Measurements from ENCODE around the gene GPR22. TPM values are rescaled to one million over a fixed set of nuclear protein-coding genes. Genes with fewer than 3 reads are reported as not detected.

GPR22 gene
- total RNA-seq, 6 donors from 2014 or later = not detected

DNA sequence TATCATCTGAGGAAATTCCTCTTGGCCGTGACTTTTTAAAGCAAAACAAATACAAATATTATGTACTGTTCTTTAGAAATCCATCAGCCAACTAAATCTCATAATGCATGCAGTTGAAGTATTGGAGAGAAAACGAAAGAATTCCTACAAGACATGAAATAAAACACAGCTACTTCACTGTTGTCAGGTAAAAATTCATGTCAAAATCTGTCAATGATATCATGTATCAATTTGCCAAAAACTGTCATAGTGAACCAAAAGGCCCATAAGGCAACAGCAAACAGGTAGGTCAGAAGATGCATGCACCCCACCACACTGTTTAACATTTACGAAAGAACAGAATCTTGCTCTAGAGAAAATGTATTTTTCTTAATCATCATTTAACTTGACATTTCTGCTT lies 2.3 kb downstream of the GPR22 start:
- Histone ChIP-seq H3K4me1 (peaks cover 0 to 3% (median 0%) of the 10 kb centered on the region in 4 donors), H3K4me3 (no peak overlapping the region), H3K9me3 (no peaks in the 10 kb centered on the region), H3K27ac (no peak overlapping the region), H3K27me3 (no peaks in the 10 kb centered on the region), H3K36me3 (no peaks in the 10 kb centered on the region)
- DNase-seq (no peak), ATAC-seq (ENCODE audit: low FRiP score in 2 of 2) (no peak)
- TF ChIP-seq POLR2A (IDR thresholded peaks at IDR 0.05) (no peak), EP300 (IDR thresholded peaks at IDR 0.05) (no peak)
- 70 to 79% methylated on average over 3 of the region's 3 CpGs for WGBS, 2 donors

DNA sequence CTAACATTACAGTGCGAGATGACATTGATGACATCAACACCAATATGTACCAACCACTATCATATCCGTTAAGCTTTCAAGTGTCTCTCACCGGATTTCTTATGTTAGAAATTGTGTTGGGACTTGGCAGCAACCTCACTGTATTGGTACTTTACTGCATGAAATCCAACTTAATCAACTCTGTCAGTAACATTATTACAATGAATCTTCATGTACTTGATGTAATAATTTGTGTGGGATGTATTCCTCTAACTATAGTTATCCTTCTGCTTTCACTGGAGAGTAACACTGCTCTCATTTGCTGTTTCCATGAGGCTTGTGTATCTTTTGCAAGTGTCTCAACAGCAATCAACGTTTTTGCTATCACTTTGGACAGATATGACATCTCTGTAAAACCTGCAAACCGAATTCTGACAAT lies 4.3 kb downstream of the GPR22 start:
- no peak overlapping the region for H3K27ac ChIP-seq

DNA sequence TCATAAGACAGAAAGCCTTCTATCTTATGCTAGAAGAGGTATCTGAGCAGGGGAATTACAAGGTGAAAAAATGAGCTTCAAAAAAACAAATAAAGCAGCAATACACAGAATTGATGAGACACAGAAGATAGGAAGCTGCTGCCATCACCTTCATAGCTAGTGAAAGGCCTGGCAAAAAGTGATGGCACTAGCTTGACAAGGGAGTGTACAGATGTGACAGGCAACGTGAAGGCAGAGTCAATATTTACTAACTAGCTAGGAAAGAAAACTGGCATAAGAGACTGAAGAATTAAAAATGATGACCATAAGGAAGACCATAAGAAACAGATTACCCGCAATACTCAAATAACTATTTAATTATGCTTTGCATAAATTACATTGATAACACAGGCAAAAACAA lies 9.4 kb downstream of the GPR22 start:
- TF ChIP-seq, protein P1, sequence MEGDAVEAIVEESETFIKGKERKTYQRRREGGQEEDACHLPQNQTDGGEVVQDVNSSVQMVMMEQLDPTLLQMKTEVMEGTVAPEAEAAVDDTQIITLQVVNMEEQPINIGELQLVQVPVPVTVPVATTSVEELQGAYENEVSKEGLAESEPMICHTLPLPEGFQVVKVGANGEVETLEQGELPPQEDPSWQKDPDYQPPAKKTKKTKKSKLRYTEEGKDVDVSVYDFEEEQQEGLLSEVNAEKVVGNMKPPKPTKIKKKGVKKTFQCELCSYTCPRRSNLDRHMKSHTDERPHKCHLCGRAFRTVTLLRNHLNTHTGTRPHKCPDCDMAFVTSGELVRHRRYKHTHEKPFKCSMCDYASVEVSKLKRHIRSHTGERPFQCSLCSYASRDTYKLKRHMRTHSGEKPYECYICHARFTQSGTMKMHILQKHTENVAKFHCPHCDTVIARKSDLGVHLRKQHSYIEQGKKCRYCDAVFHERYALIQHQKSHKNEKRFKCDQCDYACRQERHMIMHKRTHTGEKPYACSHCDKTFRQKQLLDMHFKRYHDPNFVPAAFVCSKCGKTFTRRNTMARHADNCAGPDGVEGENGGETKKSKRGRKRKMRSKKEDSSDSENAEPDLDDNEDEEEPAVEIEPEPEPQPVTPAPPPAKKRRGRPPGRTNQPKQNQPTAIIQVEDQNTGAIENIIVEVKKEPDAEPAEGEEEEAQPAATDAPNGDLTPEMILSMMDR (IDR thresholded peaks at IDR 0.05) = no peak
- TF ChIP-seq POLR2AphosphoS5 (IDR thresholded peaks at IDR 0.05) (no peak), EP300 (IDR thresholded peaks at IDR 0.05) (no peak), POLR2A (IDR thresholded peaks at IDR 0.05) (no peak)
- DNase-seq = no peak
- no peaks in the 10 kb centered on the region for H3K4me1 ChIP-seq
- H3K27ac ChIP-seq = no peak overlapping the region
- WGBS, 2 donors = 75 to 87% methylated on average over 2 of the region's 2 CpGs
- H3K9me3 ChIP-seq = no peaks in the 10 kb centered on the region
- no peak overlapping the region for H3K4me3 ChIP-seq
- no peaks in the 10 kb centered on the region for H3K27me3 ChIP-seq
- ATAC-seq (ENCODE audit: low FRiP score in 2 of 2) = no peak
- H3K36me3 ChIP-seq = no peaks in the 10 kb centered on the region

More for the DNA sequence above, 4.3 kb downstream of the GPR22 start:
- peaks cover 0 to 3% (median 0%) of the 10 kb centered on the region in 4 donors for H3K4me1 ChIP-seq
- no peaks in the 10 kb centered on the region for H3K27me3 ChIP-seq
- no peaks in the 10 kb centered on the region for H3K36me3 ChIP-seq
- no peak for ATAC-seq (ENCODE audit: low FRiP score in 2 of 2)
- TF ChIP-seq POLR2A (IDR thresholded peaks at IDR 0.05) (no peak), POLR2AphosphoS5 (IDR thresholded peaks at IDR 0.05) (no peak), EP300 (IDR thresholded peaks at IDR 0.05) (no peak)
- TF ChIP-seq, protein P1 (IDR thresholded peaks at IDR 0.05) = no peak
- H3K9me3 ChIP-seq = no peaks in the 10 kb centered on the region
- DNase-seq = no peak
- no peak overlapping the region for H3K4me3 ChIP-seq
- WGBS, 2 donors = 88 to 89% methylated on average over 5 of the region's 5 CpGs

DNA sequence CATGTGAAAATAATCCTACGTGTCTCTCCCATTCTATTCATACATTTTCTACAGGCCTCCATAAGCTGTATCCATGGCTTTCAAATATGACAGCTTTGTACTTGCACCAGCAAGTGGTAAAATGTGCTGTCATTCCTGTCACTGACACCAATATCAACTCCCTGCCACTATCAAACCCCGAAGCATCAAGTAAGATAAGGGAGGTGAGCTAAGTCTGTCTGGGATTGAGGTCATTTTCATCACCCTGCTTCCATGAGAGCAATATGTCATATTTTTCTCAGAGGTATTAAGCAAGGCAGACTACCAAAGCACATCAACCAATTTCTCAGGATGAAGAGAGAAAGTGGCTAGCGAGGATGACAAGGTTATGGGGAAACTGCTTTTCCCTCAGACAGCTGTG lies 11.1 kb downstream of the GPR22 start:
- TF ChIP-seq EP300 (IDR thresholded peaks at IDR 0.05) (no peak), POLR2AphosphoS5 (IDR thresholded peaks at IDR 0.05) (no peak), POLR2A (IDR thresholded peaks at IDR 0.05) (no peak)
- TF ChIP-seq, protein P1 (IDR thresholded peaks at IDR 0.05) = no peak
- Histone ChIP-seq H3K27ac (no peak overlapping the region), H3K27me3 (no peaks in the 10 kb centered on the region), H3K4me3 (no peak overlapping the region), H3K4me1 (no peaks in the 10 kb centered on the region), H3K9me3 (no peaks in the 10 kb centered on the region), H3K36me3 (no peaks in the 10 kb centered on the region)
- WGBS, 2 donors = 89 to 94% methylated on average over 3 of the region's 3 CpGs
- ATAC-seq (ENCODE audit: low FRiP score in 2 of 2) (no peak), DNase-seq (no peak)

DNA sequence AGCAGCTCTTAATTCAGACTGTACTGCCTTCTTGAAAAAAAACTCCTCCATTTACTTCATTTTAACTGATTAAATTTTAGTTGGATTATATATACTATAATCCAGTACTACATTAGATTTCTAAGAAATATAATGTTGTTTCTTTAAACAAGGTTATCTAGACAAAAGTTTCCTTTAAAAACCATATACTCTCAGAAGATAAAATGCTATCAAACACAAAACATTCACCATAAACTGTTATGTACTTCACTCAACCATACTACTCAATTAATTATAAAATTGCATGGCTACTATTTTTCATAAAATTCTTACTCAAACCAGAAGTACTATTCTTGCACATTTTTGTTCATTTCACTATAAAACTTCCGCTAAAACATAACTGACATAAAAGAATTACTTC lies 12.7 kb downstream of the GPR22 start:
- no peak for DNase-seq
- H3K4me3 ChIP-seq = no peak overlapping the region
- 95 to 97% methylated on average over 1 of the region's 1 CpG for WGBS, 2 donors
- H3K4me1 ChIP-seq = no peaks in the 10 kb centered on the region
- H3K9me3 ChIP-seq = no peaks in the 10 kb centered on the region
- no peaks in the 10 kb centered on the region for H3K36me3 ChIP-seq
- TF ChIP-seq POLR2A (IDR thresholded peaks at IDR 0.05) (no peak), EP300 (IDR thresholded peaks at IDR 0.05) (no peak), POLR2AphosphoS5 (IDR thresholded peaks at IDR 0.05) (no peak)
- TF ChIP-seq, protein P1 (IDR thresholded peaks at IDR 0.05) = no peak
- H3K27ac ChIP-seq = no peak overlapping the region
- no peaks in the 10 kb centered on the region for H3K27me3 ChIP-seq
- ATAC-seq (ENCODE audit: low FRiP score in 2 of 2) = no peak

Measured in upper lobe of left lung (tissue), 6 donors.